Measurements from ENCODE around the gene SAMD11. TPM values are rescaled to one million over a fixed set of nuclear protein-coding genes. Genes with fewer than 3 reads are reported as not detected.

SAMD11 gene
- total and polyA plus RNA-seq, 2 of the 8 experiments (the other 6 are each of a cell fraction or from before 2014, with no cell fraction given) = 0.18 to 0.30 TPM

- Histone ChIP-seq H3K27me3 (replicated peaks in 1 of 4; ENCODE audit: control insufficient read depth in 3 of 4, extremely low read depth in 1 of 4, insufficient read depth in 3 of 4, low read length in 3 of 4) (peaks cover 91 to 99% (median 97%) of the 10 kb centered on the region in 4 experiments), H3K4me1 (replicated peaks in 1 of 4; ENCODE audit: control insufficient read depth in 3 of 4, insufficient read depth in 4 of 4, low read length in 3 of 4) (peaks cover 0 to 41% (median 22%) of the 10 kb centered on the region in 4 experiments; a peak in 6 of 7 replicates), H3K9ac (replicated peaks in 1 of 4; ENCODE audit: extremely low read depth in 1 of 4, low read depth in 3 of 4, low read length in 3 of 4) (no peak overlapping the region), H3K79me2 (ENCODE audit: control insufficient read depth in 1 of 2, insufficient read depth in 2 of 2, low read length in 2 of 2) (no peaks in the 10 kb centered on the region), H3K18ac (ENCODE audit: extremely low read depth, low read length) (no peak overlapping the region; the same call in 1 of the 2 replicates), H4K20me1 (replicated peaks in 1 of 2; ENCODE audit: control insufficient read depth in 1 of 2, insufficient read depth in 2 of 2, low read length in 2 of 2) (peaks cover 21 to 38% of the 10 kb centered on the region in 2 experiments), H3K9me3 (ENCODE audit: insufficient read depth in 2 of 2, low read depth in 1 of 2, low read length in 1 of 2) (no peaks in the 10 kb centered on the region), H3K4me2 (ENCODE audit: insufficient read depth in 1 of 2, low read depth in 2 of 2, low read length in 2 of 2) (peak overlapping the region; percentile 60 to 88), H3K36me3 (ENCODE audit: control insufficient read depth in 2 of 4, insufficient read depth in 4 of 4, low read length in 3 of 4) (peaks cover 0 to 8% (median 0%) of the 10 kb centered on the region in 4 experiments; a peak in 1 of 8 replicates), H2AFZ (ENCODE audit: low read length) (peak overlapping the region; percentile 47; the same call in 1 of the 2 replicates), H3K4me3 (ENCODE audit: extremely low read depth in 1 of 4, insufficient read depth in 2 of 4, low read depth in 3 of 4, low read length in 4 of 4) (peak overlapping the region; percentile 16 to 60 (median 22); a peak in 7 of 8 replicates), H2BK20ac (ENCODE audit: low read length) (no peak overlapping the region), H3K79me1 (ENCODE audit: low read depth, low read length) (no peaks in the 10 kb centered on the region), H4K91ac (replicated peaks; ENCODE audit: insufficient read length, low read length) (no peak overlapping the region), H3K14ac (ENCODE audit: insufficient read length) (no peak overlapping the region), H4K5ac (ENCODE audit: insufficient read length, low read depth, low read length) (no peak overlapping the region), H2AK5ac (ENCODE audit: low read depth, low read length) (no peak overlapping the region), H3K23me2 (ENCODE audit: low read depth, low read length) (peaks cover 6% of the 10 kb centered on the region; the same call in 1 of the 2 replicates), H3K23ac (ENCODE audit: insufficient read length) (no peak overlapping the region), H2BK120ac (replicated peaks; ENCODE audit: low read depth, low read length) (no peak overlapping the region), H3K4ac (replicated peaks; ENCODE audit: insufficient read length, low read depth, low read length) (no peak overlapping the region), H4K8ac (ENCODE audit: extremely low read depth, insufficient read depth, low read length) (peak overlapping the region; percentile 47; the same call in 1 of the 2 replicates), H3K56ac (replicated peaks; ENCODE audit: insufficient read length, low read depth, low read length) (no peak overlapping the region), H2BK5ac (ENCODE audit: low read depth, low read length) (no peak overlapping the region), H3K27ac (ENCODE audit: low read depth, low read length) (no peak overlapping the region), H2BK12ac (ENCODE audit: low read depth, low read length) (peak overlapping the region; percentile 90; the same call in 1 of the 2 replicates), H2BK15ac (ENCODE audit: low read length) (peak overlapping the region; percentile 61; the same call in 1 of the 2 replicates)
- FAIRE-seq (no peak), DNase-seq (ENCODE audit: low read depth in 1 of 2, low spot score in 2 of 2) (peak in 1 of 2 experiments; percentile 75)
- ChIA-PET CTCF (ENCODE audit: partially characterized antibody) (no interaction called here), POLR2A (ENCODE audit: partially characterized antibody) (no interaction called here)
- TF ChIP-seq FOSL1 (IDR thresholded peaks at IDR 0.05; ENCODE audit: insufficient read depth, low read depth, low read length) (0 out of 2 replicates have a peak, but pooled peaks have one; percentile 45), EZH2 (IDR thresholded peaks at IDR 0.05; ENCODE audit: low read depth, low read length, severe bottlenecking) (peak; percentile 81), SUZ12 (IDR thresholded peaks at IDR 0.05; ENCODE audit: low read length) (peak; percentile 81), RNF2 (IDR thresholded peaks at IDR 0.05; ENCODE audit: borderline replicate concordance, low read depth, low read length, missing control alignments, poor library complexity, severe bottlenecking) (peak; percentile 75), MAX (IDR thresholded peaks at IDR 0.05) (peak; percentile 73), ASH2L (IDR thresholded peaks at IDR 0.05; ENCODE audit: low read length) (peak; percentile 44), GABPA (IDR thresholded peaks at IDR 0.05; ENCODE audit: borderline replicate concordance, insufficient read depth, low read length) (no peak), HDAC2 (IDR thresholded peaks at IDR 0.05; ENCODE audit: borderline replicate concordance in 1 of 2, low read depth in 2 of 2, low read length in 2 of 2) (no peak)
- WGBS, 2 experiments (ENCODE audit: extremely low coverage in 1 of 2, insufficient coverage in 1 of 2, insufficient read length in 1 of 2, insufficient replicate concordance in 2 of 2, low coverage in 1 of 2, low lambda C conversion rate in 2 of 2, missing lambda C conversion rate in 1 of 2) = 2% methylated on average over 63 of the region's 120 CpGs; no CpG with 5 or more reads in 1 of the 2 experiments
These were observed 1.2 kb downstream of the SAMD11 start for GRCh38 chr1:924656-925560.
